NB4 (cell line): ENCODE measurements around the gene FBXL13.

Experiments
- CTCF ChIP-seq: IDR thresholded peaks from one replicate; pipeline ENCODE4 v1.5.1; 2012; ENCODE audit warnings: low read depth, low read length
- MAX ChIP-seq: IDR thresholded peaks from 2 replicates; pipeline ENCODE4 v1.6.1; 2011; ENCODE audit warnings: low read depth, low read length
- POLR2A ChIP-seq: IDR thresholded peaks from 2 replicates; pipeline ENCODE4 v1.6.1; 2011; ENCODE audit warnings: mild to moderate bottlenecking; ENCODE audit not compliant: insufficient read length; ENCODE audit errors: extremely low read depth

GRCh38 chr7:103079836-103080235 lies 5.2 kb upstream of the FBXL13 start:
- TF ChIP-seq CTCF = no peak
- no peak for TF ChIP-seq POLR2A
- no peak for TF ChIP-seq MAX
